ENCODE data around the gene FAM168B. TPM values are rescaled to one million over a fixed set of nuclear protein-coding genes. Genes with fewer than 3 reads are reported as not detected.

The FAM168B gene
- total and polyA plus RNA-seq, 3 donors from 2014 or later: 76.3 to 165 (median 120) TPM

DNA sequence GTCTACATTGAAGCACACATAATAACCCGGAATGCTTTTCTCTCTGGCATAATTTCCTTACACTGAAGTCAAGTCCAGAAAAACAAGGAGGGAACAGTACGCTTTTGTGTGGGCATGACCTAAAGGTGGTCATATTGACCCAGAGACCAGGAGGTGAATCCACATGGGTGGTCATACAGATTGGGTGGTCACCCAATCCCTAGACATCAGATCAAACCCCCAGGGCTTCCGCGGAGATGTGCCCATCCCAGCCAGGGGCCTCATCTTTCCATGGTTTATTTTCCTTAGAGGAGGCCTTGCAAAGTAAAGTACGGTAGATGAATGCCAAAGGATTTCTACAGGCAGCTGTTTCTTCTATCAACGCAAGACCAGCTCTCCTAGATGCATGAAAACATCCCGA lies 38.8 kb downstream of the FAM168B start:
- intact Hi-C loops (cut with DNase I; ENCODE audit: low total_unique reads): no loop called here
- H3K27me3 ChIP-seq: no peaks in the 10 kb centered on the region
- peaks cover 18% of the 10 kb centered on the region for H3K4me1 ChIP-seq
- H3K9me3 ChIP-seq: no peaks in the 10 kb centered on the region
- WGBS, 2 donors: 89 to 96% methylated on average over 7 of the region's 7 CpGs
- no peaks in the 10 kb centered on the region for H3K36me3 ChIP-seq (ENCODE audit: low read depth, missing control alignments)
- DNase-seq: no peak
- TF ChIP-seq, protein P1, sequence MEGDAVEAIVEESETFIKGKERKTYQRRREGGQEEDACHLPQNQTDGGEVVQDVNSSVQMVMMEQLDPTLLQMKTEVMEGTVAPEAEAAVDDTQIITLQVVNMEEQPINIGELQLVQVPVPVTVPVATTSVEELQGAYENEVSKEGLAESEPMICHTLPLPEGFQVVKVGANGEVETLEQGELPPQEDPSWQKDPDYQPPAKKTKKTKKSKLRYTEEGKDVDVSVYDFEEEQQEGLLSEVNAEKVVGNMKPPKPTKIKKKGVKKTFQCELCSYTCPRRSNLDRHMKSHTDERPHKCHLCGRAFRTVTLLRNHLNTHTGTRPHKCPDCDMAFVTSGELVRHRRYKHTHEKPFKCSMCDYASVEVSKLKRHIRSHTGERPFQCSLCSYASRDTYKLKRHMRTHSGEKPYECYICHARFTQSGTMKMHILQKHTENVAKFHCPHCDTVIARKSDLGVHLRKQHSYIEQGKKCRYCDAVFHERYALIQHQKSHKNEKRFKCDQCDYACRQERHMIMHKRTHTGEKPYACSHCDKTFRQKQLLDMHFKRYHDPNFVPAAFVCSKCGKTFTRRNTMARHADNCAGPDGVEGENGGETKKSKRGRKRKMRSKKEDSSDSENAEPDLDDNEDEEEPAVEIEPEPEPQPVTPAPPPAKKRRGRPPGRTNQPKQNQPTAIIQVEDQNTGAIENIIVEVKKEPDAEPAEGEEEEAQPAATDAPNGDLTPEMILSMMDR (IDR thresholded peaks at IDR 0.05): no peak
- TF ChIP-seq POLR2A (IDR thresholded peaks at IDR 0.05): no peak
- H3K27ac ChIP-seq: no peak overlapping the region
- no peak overlapping the region for H3K4me3 ChIP-seq

DNA sequence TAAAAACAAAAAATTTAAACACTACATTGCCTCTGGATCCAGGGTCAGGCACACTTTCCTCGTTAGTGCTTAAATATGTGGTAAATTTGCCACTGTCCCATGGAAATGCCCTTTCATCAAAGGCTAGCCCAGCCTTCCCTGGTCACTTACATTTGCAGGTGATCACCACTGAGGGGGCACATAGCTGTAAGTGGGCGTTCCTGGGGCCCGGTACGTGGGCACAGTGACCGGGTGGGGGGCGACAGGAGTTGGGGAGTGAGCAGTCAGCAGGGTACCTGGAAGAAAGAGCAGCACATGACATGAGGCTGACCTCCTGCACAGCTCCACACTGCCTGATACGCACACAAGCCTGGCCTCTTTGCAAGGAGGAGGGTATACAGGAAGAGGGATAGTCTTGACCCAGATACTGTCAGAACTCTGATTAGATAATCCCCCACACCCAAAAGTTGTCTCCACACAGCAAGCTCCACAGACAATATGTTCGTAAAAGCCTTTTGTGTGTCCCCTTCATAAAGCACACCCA lies 40.5 kb downstream of the FAM168B start:
- Histone ChIP-seq H3K4me1 (peaks cover 18% of the 10 kb centered on the region), H3K27me3 (no peaks in the 10 kb centered on the region), H3K36me3 (ENCODE audit: low read depth, missing control alignments) (no peaks in the 10 kb centered on the region), H3K27ac (no peak overlapping the region), H3K4me3 (no peak overlapping the region), H3K9me3 (no peaks in the 10 kb centered on the region)
- DNase-seq: no peak
- 82 to 85% methylated on average over 8 of the region's 8 CpGs for WGBS, 2 donors
- TF ChIP-seq, protein P1 (IDR thresholded peaks at IDR 0.05): no peak
- TF ChIP-seq POLR2A (IDR thresholded peaks at IDR 0.05): no peak
- intact Hi-C loops (cut with DNase I; ENCODE audit: low total_unique reads): no loop called here

DNA sequence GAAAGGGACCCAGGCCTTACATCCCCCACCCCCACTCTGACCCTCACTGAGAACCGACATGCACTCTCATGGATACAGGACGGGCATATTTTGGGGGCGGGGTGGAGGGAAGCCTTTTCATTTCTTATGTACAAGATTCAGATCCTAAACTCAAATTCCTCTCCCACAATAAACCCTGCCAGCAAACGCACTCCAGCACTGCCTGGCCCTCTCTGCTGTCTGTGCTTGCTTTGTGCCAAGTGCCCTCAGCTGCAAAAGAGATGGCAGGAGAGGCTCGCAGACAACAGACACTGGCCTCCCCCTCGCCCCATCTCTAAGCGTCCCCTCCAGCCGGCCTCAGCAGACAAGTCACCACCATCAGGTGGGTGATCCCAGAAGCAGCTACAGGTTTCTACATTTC lies 42.4 kb downstream of the FAM168B start:
- H3K36me3 ChIP-seq (ENCODE audit: low read depth, missing control alignments): no peaks in the 10 kb centered on the region
- TF ChIP-seq, protein P1 (IDR thresholded peaks at IDR 0.05): no peak
- TF ChIP-seq POLR2A (IDR thresholded peaks at IDR 0.05): no peak
- H3K4me3 ChIP-seq: no peak overlapping the region
- H3K9me3 ChIP-seq: no peaks in the 10 kb centered on the region
- 89 to 90% methylated on average over 8 of the region's 8 CpGs for WGBS, 2 donors
- H3K27ac ChIP-seq: no peak overlapping the region
- intact Hi-C loops (cut with DNase I; ENCODE audit: low total_unique reads): no loop called here
- peaks cover 5% of the 10 kb centered on the region for H3K4me1 ChIP-seq
- DNase-seq: no peak
- H3K27me3 ChIP-seq: no peaks in the 10 kb centered on the region

DNA sequence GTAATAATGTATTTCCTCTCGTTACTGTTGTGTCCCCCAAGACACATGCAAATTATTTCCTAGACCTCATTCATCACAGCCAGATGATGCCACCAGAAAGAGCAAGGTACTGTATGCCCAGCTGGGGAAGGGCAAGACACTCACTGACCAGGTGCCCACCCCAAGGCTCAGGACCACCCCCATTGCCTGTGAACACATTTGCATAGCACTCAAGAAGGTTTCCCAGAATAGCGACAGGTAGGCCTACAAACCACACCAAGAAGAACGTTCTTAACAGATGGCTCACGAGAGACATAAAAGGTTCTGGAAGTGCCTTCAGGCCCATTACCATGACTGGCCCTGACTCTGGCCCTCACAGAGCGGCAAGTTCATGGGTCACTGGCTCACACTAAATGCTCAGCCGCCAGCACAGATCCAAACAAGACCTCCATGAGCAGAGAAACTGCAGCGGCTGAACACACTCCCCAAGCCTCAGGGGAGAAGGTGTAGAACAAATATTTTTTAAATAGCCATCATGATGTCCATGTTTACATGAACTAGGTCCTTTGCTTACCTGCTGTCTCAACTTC lies 44.0 kb downstream of the FAM168B start:
- TF ChIP-seq POLR2A (IDR thresholded peaks at IDR 0.05): no peak
- TF ChIP-seq, protein P1 (IDR thresholded peaks at IDR 0.05): no peak
- H3K27me3 ChIP-seq: no peaks in the 10 kb centered on the region
- H3K36me3 ChIP-seq (ENCODE audit: low read depth, missing control alignments): no peaks in the 10 kb centered on the region
- intact Hi-C loops (cut with DNase I; ENCODE audit: low total_unique reads): no loop called here
- WGBS, 2 donors: 85 to 95% methylated on average over 6 to 7 of the region's 7 CpGs
- H3K9me3 ChIP-seq: no peaks in the 10 kb centered on the region
- H3K4me3 ChIP-seq: no peak overlapping the region
- H3K4me1 ChIP-seq: no peaks in the 10 kb centered on the region
- DNase-seq: no peak
- H3K27ac ChIP-seq: no peak overlapping the region

DNA sequence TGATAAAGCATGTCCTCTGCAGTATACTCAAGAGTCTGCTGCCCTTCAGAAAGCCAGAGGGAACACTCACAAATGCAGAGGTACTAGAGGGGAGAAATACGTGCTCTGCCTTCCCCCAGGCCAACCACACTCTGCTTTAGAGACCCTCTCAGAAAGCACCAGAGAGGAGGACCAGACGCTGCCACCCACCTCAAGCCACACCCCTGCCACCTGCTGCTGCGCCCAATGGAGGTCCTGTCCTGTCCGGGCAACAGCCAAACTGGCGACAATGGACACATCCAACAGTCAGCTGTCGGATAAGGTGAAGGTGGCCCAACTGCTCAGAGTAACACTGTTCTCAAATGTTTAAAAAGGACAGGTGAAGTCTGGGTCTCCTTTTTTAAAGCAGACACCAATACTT lies 44.6 kb downstream of the FAM168B start:
- intact Hi-C loops (cut with DNase I; ENCODE audit: low total_unique reads): no loop called here
- TF ChIP-seq, protein P1 (IDR thresholded peaks at IDR 0.05): no peak
- no peak for TF ChIP-seq POLR2A (IDR thresholded peaks at IDR 0.05)
- no peaks in the 10 kb centered on the region for H3K9me3 ChIP-seq

More for the DNA sequence above, 44.6 kb downstream of the FAM168B start:
- H3K27me3 ChIP-seq: no peaks in the 10 kb centered on the region
- H3K36me3 ChIP-seq (ENCODE audit: low read depth, missing control alignments): no peaks in the 10 kb centered on the region
- no peak overlapping the region for H3K4me3 ChIP-seq
- no peak overlapping the region for H3K27ac ChIP-seq
- DNase-seq: no peak
- no peaks in the 10 kb centered on the region for H3K4me1 ChIP-seq
- WGBS, 2 donors: 87 to 100% methylated on average over 1 to 6 of the region's 6 CpGs

Measured in testis (tissue), 3 donors.